Stromal cell of bone marrow (primary cell): ENCODE results near the gene TAS2R60.
"Not testable (repeated sequence)": the region's sequence is repeated elsewhere in the genome, so short reads cannot be mapped to it uniquely, and the experiment has no call there.

Experiments used
- DNase-seq: peaks from one replicate; pipeline ENCODE4 v3.0.0-alpha.2; 2012; ENCODE audit warnings: low read depth

The TAS2R60 gene

GRCh38 chr7:143479055-143479766 is 36.0 kb downstream of the TAS2R60 start:
- no peak for DNase-seq

GRCh38 chr7:143480501-143480900 is 37.2 kb downstream of the TAS2R60 start:
- DNase-seq: no peak

GRCh38 chr7:143484119-143484518 is 40.9 kb downstream of the TAS2R60 start:
- DNase-seq: peak; percentile 22

- DNase-seq: no peak
Observed at GRCh38 chr7:143485094-143485493, 41.8 kb downstream of the TAS2R60 start.

GRCh38 chr7:143485500-143485899 is 42.2 kb downstream of the TAS2R60 start:
- no peak for DNase-seq

- DNase-seq: not testable (repeated sequence)
Observed at GRCh38 chr7:143486266-143486665, 43.0 kb downstream of the TAS2R60 start.

- no peak for DNase-seq
Observed at GRCh38 chr7:143487061-143487460, 43.8 kb downstream of the TAS2R60 start.

GRCh38 chr7:143487566-143487965 is 44.3 kb downstream of the TAS2R60 start:
- peak; percentile 59 for DNase-seq

- DNase-seq: no peak
Observed at GRCh38 chr7:143490717-143491306, 47.6 kb downstream of the TAS2R60 start.

GRCh38 chr7:143492043-143492471 is 48.8 kb downstream of the TAS2R60 start:
- peak; percentile 52 for DNase-seq

GRCh38 chr7:143492799-143493739 is 49.8 kb downstream of the TAS2R60 start:
- DNase-seq: peak; percentile 30

GRCh38 chr7:143493751-143494150 is 50.5 kb downstream of the TAS2R60 start:
- DNase-seq: no peak
